HepG2 (cell line): ENCODE results near the gene TELO2.

ENCODE experiments used
- FOXA1 ChIP-seq, 2 experiments: fragments of 450-650 bp in 1 of 2; sonication (generic) in 1 of 2; formaldehyde crosslinking in 1 of 2; IDR thresholded peaks; 2 replicates each; pipeline versions ENCODE4 v1.4.0 to v1.6.1; 2016 to 2020; ENCODE audit warnings: missing genetic modification reagents in 1 of 2
- FOXK1 ChIP-seq: sonication (generic); formaldehyde crosslinking; IDR thresholded peaks from 2 replicates; pipeline ENCODE4 v1.4.0; 2020; ENCODE audit warnings: low read depth, missing genetic modification reagents, borderline replicate concordance
- GTF2F1 ChIP-seq: fragments of 150-350 bp; IDR thresholded peaks from 2 replicates; pipeline ENCODE4 v1.6.1; 2014; ENCODE audit warnings: low read length
- HDAC2 ChIP-seq: sonication (generic); formaldehyde crosslinking; IDR thresholded peaks from 2 replicates; pipeline ENCODE4 v1.4.0; 2020; ENCODE audit warnings: missing genetic modification reagents
- IRF9 ChIP-seq: sonication (generic); formaldehyde crosslinking; IDR thresholded peaks from 2 replicates; pipeline ENCODE4 v1.8.0; 2022; ENCODE audit warnings: missing genetic modification reagents, mild to moderate bottlenecking, borderline replicate concordance
- JUNB ChIP-seq: sonication (generic); formaldehyde crosslinking; IDR thresholded peaks from 2 replicates; pipeline ENCODE4 v1.8.0; 2022; ENCODE audit warnings: missing genetic modification reagents, mild to moderate bottlenecking, borderline replicate concordance
- NONO ChIP-seq, 2 experiments: fragments of 450-650 bp in 1 of 2; sonication (generic) in 1 of 2; formaldehyde crosslinking in 1 of 2; IDR thresholded peaks in 1 of 2; conservative IDR thresholded peaks in 1 of 2; 2 replicates each; pipeline versions ENCODE4 v1.6.1 to v1.8.0; 2017 to 2022; ENCODE audit warnings: mild to moderate bottlenecking in 1 of 2, missing genetic modification reagents in 1 of 2, moderate library complexity in 1 of 2
- SP1 ChIP-seq, 2 experiments: fragments of 450-650 bp in 1 of 2; sonication (generic) in 1 of 2; formaldehyde crosslinking in 1 of 2; IDR thresholded peaks; 2 replicates each; pipeline versions ENCODE4 v1.4.0 to v1.6.1; 2016 to 2020; ENCODE audit warnings: missing genetic modification reagents in 1 of 2
- TAF15 ChIP-seq: fragments of 200-400 bp; formaldehyde crosslinking; IDR thresholded peaks from one replicate; pipeline ENCODE4 v1.6.1; 2018; ENCODE audit warnings: mild to moderate bottlenecking, low read depth, low read length; ENCODE audit not compliant: poor library complexity, severe bottlenecking
- TCF12 ChIP-seq, 2 experiments: fragments of 450-650 bp in 1 of 2; sonication (generic) in 1 of 2; formaldehyde crosslinking in 1 of 2; IDR thresholded peaks; 2 replicates each; pipeline versions ENCODE4 v1.6.1 to v1.8.0; 2017 to 2022; ENCODE audit warnings: antibody characterized with exemption in 1 of 2, mild to moderate bottlenecking in 1 of 2, missing genetic modification reagents in 1 of 2, moderate library complexity in 1 of 2
- ZNF20 ChIP-seq: sonication (generic); formaldehyde crosslinking; IDR thresholded peaks from 2 replicates; pipeline ENCODE4 v1.4.0; 2020; ENCODE audit warnings: mild to moderate bottlenecking, moderate library complexity, missing genetic modification reagents
- ZNF816 ChIP-seq: sonication (generic); formaldehyde crosslinking; IDR thresholded peaks from 2 replicates; pipeline ENCODE4 v1.8.0; 2022; ENCODE audit warnings: missing genetic modification reagents, mild to moderate bottlenecking, borderline replicate concordance
- TF ChIP-seq, protein P1 (sequence below): sonication (generic); formaldehyde crosslinking; IDR thresholded peaks from 2 replicates; pipeline ENCODE4 v1.5.0; 2020; ENCODE audit warnings: mild to moderate bottlenecking, missing genetic modification reagents, moderate library complexity
- TF ChIP-seq, protein P2 (sequence below): sonication (generic); formaldehyde crosslinking; IDR thresholded peaks from 2 replicates; pipeline ENCODE4 v1.8.0; 2022; ENCODE audit warnings: missing genetic modification reagents, low read depth, mild to moderate bottlenecking, borderline replicate concordance

GRCh38 chr16:1458336-1458976 is 34.7 kb upstream of the TELO2 start:
- TF ChIP-seq SP1 (IDR thresholded peaks at IDR 0.05) (no peak), SP1 (CRISPR knock-in tag; IDR thresholded peaks at IDR 0.05) (no peak), JUNB (CRISPR knock-in tag) (no peak), TAF15 (no peak), GTF2F1 (no peak), IRF9 (CRISPR knock-in tag) (no peak), FOXA1 (IDR thresholded peaks at IDR 0.05) (no peak), FOXA1 (CRISPR knock-in tag; IDR thresholded peaks at IDR 0.05) (no peak), ZNF20 (CRISPR knock-in tag) (no peak), TCF12 (IDR thresholded peaks at IDR 0.05) (no peak), TCF12 (CRISPR knock-in tag; IDR thresholded peaks at IDR 0.05) (no peak), NONO (IDR thresholded peaks at IDR 0.05) (no peak), NONO (CRISPR knock-in tag; conservative IDR thresholded peaks at IDR 0.05) (no peak), ZNF816 (CRISPR knock-in tag) (no peak), HDAC2 (CRISPR knock-in tag) (no peak), FOXK1 (no peak)
- TF ChIP-seq, protein P1, sequence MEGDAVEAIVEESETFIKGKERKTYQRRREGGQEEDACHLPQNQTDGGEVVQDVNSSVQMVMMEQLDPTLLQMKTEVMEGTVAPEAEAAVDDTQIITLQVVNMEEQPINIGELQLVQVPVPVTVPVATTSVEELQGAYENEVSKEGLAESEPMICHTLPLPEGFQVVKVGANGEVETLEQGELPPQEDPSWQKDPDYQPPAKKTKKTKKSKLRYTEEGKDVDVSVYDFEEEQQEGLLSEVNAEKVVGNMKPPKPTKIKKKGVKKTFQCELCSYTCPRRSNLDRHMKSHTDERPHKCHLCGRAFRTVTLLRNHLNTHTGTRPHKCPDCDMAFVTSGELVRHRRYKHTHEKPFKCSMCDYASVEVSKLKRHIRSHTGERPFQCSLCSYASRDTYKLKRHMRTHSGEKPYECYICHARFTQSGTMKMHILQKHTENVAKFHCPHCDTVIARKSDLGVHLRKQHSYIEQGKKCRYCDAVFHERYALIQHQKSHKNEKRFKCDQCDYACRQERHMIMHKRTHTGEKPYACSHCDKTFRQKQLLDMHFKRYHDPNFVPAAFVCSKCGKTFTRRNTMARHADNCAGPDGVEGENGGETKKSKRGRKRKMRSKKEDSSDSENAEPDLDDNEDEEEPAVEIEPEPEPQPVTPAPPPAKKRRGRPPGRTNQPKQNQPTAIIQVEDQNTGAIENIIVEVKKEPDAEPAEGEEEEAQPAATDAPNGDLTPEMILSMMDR (CRISPR knock-in tag): no peak
- TF ChIP-seq, protein P2, sequence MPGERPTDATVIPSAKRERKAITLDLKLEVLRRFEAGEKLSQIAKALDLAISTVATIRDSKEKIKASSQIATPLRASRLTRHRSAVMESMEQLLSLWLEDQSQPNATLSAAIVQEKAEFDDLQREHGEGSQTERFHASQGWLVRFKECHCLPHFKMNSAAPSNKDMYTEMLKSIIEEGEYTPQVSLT (CRISPR knock-in tag): no peak
